SK-MEL-5 (cell line): ENCODE results near the gene IGLL1. TPM values are rescaled to one million over a fixed set of nuclear protein-coding genes. Genes with fewer than 3 reads are reported as not detected.
A peak's percentile ranks its signal among the peaks of the same experiment; 100 is the strongest.
"Not testable (repeated sequence)": the region's sequence is repeated elsewhere in the genome, so short reads cannot be mapped to it uniquely, and the experiment has no call there.

Experiments used
- DNase-seq: peaks from one replicate; pipeline ENCODE4 v3.0.0-alpha.2; 2016; ENCODE audit warnings: low read depth, low spot score
- in situ Hi-C: cut with HindIII; loops from 2 replicates; pipeline ENCODE4 v1.10.0; 2016; ENCODE audit warnings: low sequenced_read_pairs, high pct_unique_total_duplicates, low pct_unique_long_range_greater_than_20kb
- polyA plus RNA-seq, 2 experiments: library from polyadenylated mRNA; depleted of rRNA; stranded (reverse); fragments of >200 nt; gene quantifications; 2 replicates each; pipeline ENCODE4 v1.2.3, GENCODE V29; 2015
- total RNA-seq: library from RNA; depleted of rRNA; stranded (reverse); fragments of >200 nt; shearing (Covaris generic); gene quantifications from 2 replicates; pipeline ENCODE4 v1.2.3, GENCODE V29; 2014; rRNA removed

The IGLL1 gene
- total RNA-seq: not detected in 2 replicates
- not detected in 2 replicates for polyA plus RNA-seq (2015; cell fraction: cytosol; rRNA removed)
- not detected in 2 replicates for polyA plus RNA-seq (2015; cell fraction: nucleus; rRNA removed)

DNA sequence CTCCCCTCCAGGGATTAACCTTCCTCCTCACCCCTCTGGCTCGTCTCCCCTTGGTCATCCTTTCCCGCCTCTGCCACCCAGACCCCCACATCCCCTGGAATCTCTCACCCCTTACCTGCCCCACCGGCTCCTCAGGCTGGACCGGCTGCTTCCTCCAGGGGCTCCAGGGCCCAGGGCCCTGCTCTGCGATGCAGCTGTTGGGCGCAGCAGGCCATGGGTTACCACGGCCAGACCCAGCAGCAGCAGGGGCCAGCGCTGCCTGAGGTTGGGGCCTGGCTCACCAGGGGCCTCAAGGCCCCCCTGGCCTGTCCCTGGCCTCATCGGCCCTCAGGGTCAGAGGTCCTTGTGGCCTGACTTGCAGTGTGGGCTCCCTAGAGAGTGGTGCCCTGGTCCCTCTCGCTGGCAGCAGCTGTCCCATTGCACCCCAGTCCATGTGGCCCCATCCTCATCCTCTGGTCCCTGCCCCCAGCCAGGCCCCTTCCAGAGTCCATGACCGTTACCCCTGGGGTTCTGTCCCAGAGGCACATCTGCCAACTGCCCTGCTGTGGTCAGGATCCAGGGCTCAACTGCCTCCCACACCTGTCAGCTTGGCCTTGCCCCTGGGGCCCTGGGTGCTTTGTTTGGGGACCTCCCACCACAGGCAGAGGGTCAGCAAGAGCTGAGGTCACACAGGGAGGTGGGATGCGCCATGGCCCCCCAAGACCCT is at the start of gene IGLL1:
Gene IGLL1, minus strand, starts transcription at position 421 of the 706 bp plus-strand sequence. Its CDS starts 100 bp downstream, at position 321.
- no peak for DNase-seq
- in situ Hi-C loops: no loop called here

DNA sequence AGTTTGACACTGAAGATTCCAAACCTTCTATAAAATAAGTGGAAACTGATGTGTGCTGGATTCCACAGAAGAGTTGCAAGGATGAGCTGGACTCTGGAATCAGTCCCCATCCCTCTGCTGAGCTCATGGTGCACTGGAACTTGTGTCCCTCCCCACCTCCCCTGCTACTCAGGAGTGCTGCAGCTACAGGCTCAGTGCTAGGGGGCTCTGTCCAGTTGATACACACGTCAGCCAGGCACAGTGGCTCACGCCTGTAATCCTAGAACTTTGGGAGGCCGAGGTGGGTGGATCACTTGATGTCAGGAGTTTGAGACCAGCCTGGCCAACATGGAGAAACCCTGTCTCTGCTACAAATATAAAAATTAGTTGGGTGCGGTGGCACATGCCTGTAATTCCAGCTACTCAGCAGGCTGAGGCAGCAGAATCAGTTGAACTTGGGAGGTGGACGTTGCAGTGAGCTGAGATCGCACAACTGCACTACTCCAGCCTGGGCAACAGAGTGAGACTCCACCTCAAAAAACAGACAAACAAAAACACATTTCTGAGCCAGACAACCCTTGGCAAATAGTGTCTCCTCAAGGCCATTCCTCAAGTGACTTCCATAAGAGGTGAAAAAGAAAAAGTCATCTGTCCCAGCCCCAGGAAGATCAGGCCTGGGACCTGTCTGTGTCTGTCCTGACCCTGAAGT is 48.1 kb upstream of the IGLL1 start:
- in situ Hi-C loops, DNase-seq: not testable (repeated sequence)

DNA sequence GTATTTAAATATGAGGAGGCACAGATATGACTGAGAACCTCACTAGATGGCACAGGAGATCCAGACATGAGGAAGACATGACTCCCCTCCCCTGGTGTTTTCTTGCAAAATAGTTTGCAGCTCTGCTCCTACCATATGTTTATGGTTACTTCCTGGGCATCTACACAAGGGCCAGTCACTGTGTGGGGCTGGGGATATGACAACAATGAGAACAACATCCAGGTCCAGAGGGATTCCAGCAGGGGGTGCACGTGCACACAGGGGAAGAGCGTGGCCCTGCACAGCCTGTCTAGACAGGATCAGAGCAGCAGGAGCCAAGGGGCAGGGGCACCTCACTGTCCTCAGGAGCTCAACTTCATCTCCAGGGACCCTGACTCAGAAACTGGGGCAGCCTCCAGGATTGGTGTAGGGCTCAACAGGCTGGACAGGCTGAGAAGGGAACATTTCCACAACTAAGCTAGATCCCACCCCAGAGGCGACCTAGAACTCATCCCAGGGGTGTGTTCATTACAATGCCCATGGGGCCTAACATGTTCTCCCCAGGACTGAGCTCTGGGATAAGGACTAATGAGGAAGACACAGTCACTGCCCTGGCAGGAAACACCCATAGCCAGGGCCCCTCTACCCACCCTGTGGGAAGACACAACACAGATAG is 47.4 kb upstream of the IGLL1 start:
- peak; percentile 73 for DNase-seq

DNA sequence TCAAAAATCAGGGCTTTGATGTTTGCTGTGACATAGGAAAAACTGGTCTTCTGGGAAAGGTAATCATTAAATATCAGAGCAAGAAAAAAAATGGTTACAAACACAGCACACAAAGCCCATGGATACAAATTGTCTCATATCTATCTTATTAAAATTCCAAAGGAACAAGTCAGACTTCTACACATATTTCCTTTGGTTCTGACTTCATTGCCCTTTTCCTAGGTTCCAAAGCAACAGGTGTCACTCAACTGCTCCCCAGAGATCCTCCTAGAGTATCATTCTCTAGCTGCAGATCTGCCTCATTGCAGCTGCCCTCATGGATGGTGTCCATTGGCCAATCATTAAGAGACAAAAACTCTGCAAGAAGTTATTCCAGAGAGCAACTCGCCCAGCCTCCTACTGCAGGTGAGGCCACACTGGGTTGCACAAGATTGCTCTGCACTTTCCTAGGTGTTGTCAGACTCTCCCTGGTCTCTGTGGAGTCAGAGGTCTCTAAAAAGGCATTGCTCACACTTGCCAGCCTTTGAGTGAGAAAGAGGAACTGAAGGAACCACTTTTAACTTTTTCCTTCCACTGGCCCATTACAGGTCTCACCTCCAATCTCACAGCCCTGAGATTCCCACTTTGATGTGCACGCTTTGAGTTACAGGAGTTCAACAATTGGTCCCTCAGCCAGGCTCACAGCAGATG is 46.3 kb upstream of the IGLL1 start:
- DNase-seq: no peak
- in situ Hi-C loops: no loop called here

More for the DNA sequence above, 47.4 kb upstream of the IGLL1 start:
- in situ Hi-C loops: not testable (repeated sequence)

- in situ Hi-C loops: no loop called here
- no peak for DNase-seq
Observed at GRCh38 chr22:23622634-23623033, 42.5 kb upstream of the IGLL1 start.

GRCh38 chr22:23621916-23622315 is 41.8 kb upstream of the IGLL1 start:
- DNase-seq, in situ Hi-C loops: not testable (repeated sequence)

DNA sequence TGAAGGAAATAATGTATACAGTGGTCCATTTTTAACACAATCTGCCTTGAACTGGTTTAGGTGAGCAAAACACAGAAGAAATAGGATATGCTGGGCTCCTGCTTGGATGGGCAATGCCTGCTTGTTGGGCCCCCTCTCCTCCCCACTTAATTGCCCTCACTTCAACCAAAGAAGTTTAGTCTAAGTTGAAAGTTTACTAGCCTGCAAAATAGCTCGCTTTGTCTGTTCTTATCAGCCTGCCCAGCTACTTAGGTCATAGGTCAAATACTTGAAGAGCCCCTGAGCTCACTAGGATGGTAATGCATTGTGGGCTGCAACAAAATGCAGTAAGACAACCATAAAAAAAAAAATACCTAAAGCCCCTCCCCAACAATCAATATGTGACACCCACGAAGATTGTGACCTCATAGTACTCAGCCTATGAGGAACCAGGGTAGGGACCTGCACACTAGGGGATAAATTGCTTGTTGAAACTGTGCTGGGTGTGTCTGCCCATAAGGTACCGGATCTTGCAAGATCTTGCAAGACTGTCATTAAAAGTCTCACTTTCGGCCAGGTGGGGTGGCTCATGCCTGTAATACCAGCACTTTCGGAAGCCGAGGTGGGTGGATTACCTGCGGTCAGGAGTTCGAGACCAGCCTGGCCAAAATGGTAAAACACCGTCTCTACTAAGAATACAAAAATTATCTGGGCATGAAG is 41.1 kb upstream of the IGLL1 start:
- DNase-seq: no peak
- in situ Hi-C loops: no loop called here

- in situ Hi-C loops: no loop called here
- no peak for DNase-seq
Observed at GRCh38 chr22:23613193-23613972, 33.3 kb upstream of the IGLL1 start.

GRCh38 chr22:23609983-23610781 is 30.1 kb upstream of the IGLL1 start:
- in situ Hi-C loops: no loop called here
- no peak for DNase-seq

DNA sequence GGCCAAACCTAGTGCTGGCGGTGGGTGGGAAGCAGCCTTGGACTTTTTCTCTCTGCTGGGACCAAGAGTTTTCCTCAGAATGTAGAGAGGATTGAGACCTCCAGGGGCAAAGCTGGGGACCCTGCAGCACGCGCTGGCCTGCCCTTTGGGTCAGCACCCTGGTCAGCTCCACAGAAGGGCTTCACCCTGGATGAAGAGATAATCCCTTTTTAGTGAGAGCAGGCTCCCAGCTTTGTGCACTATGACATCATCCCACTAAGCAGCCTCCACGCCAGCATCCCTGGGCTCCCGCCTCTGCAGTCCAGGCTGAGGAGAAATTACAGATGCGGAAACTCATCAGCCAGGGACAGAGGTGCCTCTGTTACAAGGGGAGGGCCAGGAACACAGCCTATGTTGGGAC is 28.5 kb upstream of the IGLL1 start:
- in situ Hi-C loops: no loop called here
- DNase-seq: no peak

DNA sequence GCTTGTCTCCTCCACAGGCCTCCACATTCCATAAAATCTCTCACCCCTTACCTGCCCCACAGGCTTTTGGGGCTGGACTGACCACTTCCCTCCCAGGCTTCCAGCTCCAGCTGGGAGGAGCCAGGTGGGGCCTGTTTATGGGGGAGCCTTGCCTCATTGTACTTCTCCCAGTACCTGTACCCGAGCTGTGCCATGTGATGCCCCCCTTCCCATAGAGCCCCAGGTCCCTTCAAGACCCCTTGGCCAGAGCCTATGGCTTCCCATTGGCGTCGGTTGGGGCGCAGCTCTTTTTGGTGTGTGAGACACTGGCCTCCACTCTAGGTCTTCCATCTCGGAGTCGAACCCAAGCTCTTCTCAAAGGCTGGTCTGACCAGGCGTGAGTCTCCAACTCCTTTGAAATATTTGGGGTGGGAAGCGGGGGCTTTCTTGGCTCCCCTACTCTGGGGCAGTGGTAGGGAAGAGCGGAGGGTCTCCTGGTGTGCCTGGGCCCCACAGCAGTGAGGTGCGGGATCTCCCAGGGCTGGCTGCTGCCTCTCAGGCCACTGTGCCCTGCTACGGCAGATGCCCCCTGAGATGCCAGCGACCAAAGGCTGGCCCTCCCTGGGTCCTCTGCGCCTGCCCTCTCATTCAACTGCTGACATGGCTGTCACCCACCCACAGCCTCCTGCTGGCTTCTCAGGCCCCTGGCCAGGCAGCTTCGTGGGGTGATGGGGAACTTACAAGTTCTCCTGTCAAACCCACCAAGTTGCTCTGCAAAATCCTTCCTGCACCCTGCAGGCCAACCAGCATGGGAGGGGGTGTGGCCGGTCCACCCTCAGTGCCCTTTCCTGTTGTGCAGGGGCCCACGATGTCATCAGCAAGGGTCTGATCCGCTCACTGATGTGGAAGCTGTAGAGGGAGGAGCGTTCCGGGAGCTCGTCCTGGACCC is 26.4 kb upstream of the IGLL1 start:
- DNase-seq: no peak
- in situ Hi-C loops: no loop called here

DNA sequence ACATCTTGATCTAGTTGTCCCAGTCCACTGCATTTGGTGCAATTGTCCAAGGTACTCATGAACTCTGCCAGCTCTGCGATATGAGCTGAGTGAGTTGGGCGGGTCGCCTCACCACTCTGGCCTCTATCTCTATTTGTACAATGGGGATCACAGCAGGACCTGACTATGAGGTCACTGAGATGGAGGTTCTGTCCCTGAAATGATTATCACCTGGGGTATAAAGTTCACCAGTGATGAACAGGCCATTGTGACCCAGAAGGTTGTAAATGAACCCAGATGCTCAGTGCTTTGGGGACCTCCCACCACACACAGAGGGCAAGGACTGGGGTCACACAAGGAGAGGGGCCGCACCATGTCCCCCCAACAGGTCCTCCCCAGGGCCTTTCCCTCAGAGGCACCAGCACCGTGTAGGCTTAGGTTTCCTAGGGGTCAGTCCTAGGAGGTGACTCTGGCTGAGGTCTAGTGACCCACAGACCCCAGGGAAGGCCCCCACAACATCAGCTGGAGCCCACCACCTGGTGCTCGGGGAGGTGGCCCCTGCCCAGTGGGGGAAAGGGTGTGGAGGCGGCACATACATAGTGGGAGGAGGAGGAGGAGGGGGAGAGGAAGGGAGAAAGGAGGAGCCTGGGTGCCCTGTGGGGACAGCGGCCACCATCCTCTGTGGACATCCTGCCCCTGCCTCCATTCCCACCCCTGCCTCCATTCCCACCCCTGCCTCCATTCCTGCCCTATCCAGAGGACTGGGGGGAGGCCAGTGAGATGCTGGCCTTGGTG is 25.0 kb upstream of the IGLL1 start:
- DNase-seq: no peak
- in situ Hi-C loops: no loop called here

DNA sequence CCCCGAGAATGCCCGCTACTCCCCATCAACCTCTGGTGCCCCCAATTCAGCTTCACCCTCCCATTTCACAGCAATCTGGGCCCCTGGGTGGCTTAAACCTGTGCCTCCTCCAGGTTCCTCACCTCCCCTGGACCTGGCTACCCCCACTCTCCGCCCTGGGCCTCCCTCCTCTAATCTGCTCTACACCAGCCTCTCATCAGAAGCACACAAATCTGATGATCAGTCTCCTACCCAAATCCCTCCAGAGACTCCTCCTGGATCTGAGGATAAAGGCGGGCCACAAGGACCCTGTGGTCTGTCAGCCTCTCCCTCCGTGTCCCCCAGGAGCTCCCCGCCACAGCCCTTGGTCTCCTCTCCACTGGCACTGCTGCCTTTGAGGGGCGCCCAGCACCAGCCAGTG is 23.2 kb upstream of the IGLL1 start:
- in situ Hi-C loops: no loop called here
- no peak for DNase-seq

- DNase-seq: no peak
- in situ Hi-C loops: no loop called here
Observed at GRCh38 chr22:23598805-23599518, 18.9 kb upstream of the IGLL1 start.
